Activated naive CD4-positive, alpha-beta T cell treated with anti-CD3 and anti-CD28 coated beads, Interleukin-2, amount 50 U/mL, for 72 hours (primary cell): ENCODE data around the gene GSTCD. TPM values are rescaled to one million over a fixed set of nuclear protein-coding genes. Genes with fewer than 3 reads are reported as not detected.
"Not testable (repeated sequence)": the region's sequence is repeated elsewhere in the genome, so short reads cannot be mapped to it uniquely, and the experiment has no call there.

Experiments
- ATAC-seq, 2 donors: fragments of 150-1000 bp; cut with Tn5 transposase; 2 replicates each; pipeline ENCODE4 v1.10.0; 2021; ENCODE audit warnings: mild to moderate bottlenecking in 2 of 2, moderate library complexity in 2 of 2
- DNase-seq, 2 donors: peaks; one replicate each; pipeline ENCODE4 v3.0.0; 2021 to 2022; ENCODE audit warnings: low spot score in 2 of 2
- H3K27ac Mint-ChIP-seq, 2 donors: one replicate each; pipeline ENCODE4 v1.8.0; 2022; ENCODE audit warnings: mild to moderate bottlenecking in 2 of 2, mixed read lengths in 2 of 2
- H3K36me3 Mint-ChIP-seq, 2 donors: one replicate each; pipeline ENCODE4 v1.8.0; 2022; ENCODE audit warnings: mixed read lengths in 2 of 2
- H3K9me3 Mint-ChIP-seq, 2 donors: one replicate each; pipeline ENCODE4 v1.8.0; 2022; ENCODE audit warnings: mixed read lengths in 2 of 2
- total RNA-seq, 2 donors: library from RNA; stranded (reverse); gene quantifications; one replicate each; pipeline ENCODE4 v1.2.3, GENCODE V29; 2022

Gene GSTCD
- total RNA-seq: 10 to 100 TPM in 1 of 2 donors, 1 to 10 TPM in 1; 7.4 to 15.7 TPM

DNA sequence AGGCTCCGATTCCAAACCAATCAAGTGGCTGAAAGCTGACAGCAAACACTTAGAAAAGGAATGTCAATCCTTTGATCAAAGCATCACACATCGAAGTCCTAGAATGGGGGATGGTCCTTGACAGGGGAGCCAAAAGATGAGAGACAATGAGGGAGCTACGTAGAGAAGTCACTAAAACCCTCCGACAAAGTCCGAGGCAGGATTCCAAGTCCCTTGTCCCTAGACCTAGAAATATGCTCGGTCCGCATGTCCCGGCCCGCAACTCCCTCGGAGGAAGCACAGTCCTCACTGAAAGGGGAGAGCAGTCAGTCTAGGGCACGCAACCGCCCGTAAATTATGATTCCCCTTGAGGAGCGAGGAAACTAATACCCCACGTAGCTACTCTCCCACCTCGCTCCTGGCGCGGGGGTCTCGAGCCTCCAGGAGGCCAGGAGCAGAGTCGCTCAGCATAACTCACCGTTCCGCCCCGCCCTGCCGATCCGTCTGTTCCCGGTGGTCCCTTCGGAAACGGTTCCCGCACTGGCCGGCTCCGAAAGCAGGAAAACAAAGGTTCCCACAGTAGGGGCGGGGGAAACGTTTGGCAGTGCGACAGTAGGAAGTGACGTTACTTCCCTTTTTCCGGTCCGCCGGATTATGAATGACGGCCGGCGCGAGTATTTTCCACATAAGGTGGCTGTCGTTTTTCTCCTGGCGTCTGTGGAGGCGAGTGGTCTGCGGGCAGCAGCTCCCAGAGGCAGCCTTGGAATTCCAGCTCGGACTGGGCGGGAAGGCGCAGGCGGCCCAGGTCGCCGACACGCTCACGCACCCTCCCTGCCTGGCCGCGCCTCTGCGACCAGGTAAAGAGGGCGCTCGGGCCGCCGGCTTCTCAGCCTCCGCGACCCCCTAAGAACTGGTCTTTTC lies at the start of gene GSTCD, which contains the start of gene INTS12:
Gene GSTCD (plus strand): TSS at position 604 of the 900 bp plus-strand sequence. CDS start 8,830 bp downstream, outside the sequence.
Gene INTS12 (minus strand): TSS at position 509 of the 900 bp plus-strand sequence. CDS start 8,684 bp downstream, outside the sequence.
- Mint-ChIP-seq H3K9me3 (no peaks in the 10 kb centered on the region), H3K36me3 (peaks cover 19 to 24% of the 10 kb centered on the region in 2 donors), H3K27ac (peak within 1 kb of the TSS; percentile 96 to 98)
- DNase-seq (peak; percentile 81 to 86), ATAC-seq (peak; percentile 93 to 95)

DNA sequence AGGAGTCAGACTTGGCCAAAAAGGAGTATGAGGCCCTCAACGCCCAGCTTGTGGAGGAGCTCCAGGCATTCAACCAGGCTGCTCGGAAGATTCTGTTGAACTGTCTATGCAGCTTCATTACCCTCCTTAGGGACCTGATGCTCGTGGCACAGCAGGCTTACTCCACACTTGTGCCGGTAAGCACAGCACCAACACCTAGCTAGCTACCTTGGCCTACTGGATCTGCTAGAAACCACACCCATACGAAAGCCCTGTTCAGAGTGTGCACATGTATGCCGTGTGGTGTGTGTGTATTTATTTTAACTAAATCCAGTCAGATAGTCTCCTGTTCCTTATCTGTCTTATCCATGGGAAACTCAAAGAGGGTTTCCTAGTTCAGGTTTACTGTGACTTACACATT lies 49.4 kb upstream of the GSTCD start:
- no peak for DNase-seq
- ATAC-seq: no peak
- Mint-ChIP-seq H3K9me3 (no peaks in the 10 kb centered on the region), H3K27ac (no peak overlapping the region), H3K36me3 (no peaks in the 10 kb centered on the region)

- H3K9me3 Mint-ChIP-seq: no peaks in the 10 kb centered on the region
- no peak for DNase-seq
- H3K27ac Mint-ChIP-seq: no peak overlapping the region
- H3K36me3 Mint-ChIP-seq: no peaks in the 10 kb centered on the region
- no peak for ATAC-seq
Observed at GRCh38 chr4:105661028-105661427, 47.6 kb upstream of the GSTCD start.

- DNase-seq (no peak), ATAC-seq (no peak)
- Mint-ChIP-seq H3K36me3 (no peaks in the 10 kb centered on the region), H3K27ac (no peak overlapping the region), H3K9me3 (no peaks in the 10 kb centered on the region)
Observed at GRCh38 chr4:105662935-105663675, 45.5 kb upstream of the GSTCD start.

DNA sequence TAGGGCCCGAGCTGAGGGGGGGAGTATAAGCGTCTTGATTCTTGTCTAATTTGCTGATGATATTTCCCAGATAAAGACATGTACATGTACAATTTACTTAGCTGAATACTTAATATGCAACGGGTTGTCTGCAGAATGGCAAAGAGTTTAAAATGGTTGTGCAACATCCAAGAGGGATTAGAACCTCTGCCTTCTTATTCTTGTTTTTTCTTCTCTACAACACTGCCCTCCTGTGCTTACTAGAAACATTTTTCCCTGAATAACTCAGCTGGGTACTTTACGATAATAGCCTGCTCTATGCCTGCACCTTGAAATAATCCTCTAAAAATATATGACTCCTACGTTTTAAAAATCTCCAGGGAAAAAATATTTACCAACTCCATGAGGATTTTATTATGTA lies 41.9 kb upstream of the GSTCD start:
- ATAC-seq: no peak
- H3K36me3 Mint-ChIP-seq: no peaks in the 10 kb centered on the region

DNA sequence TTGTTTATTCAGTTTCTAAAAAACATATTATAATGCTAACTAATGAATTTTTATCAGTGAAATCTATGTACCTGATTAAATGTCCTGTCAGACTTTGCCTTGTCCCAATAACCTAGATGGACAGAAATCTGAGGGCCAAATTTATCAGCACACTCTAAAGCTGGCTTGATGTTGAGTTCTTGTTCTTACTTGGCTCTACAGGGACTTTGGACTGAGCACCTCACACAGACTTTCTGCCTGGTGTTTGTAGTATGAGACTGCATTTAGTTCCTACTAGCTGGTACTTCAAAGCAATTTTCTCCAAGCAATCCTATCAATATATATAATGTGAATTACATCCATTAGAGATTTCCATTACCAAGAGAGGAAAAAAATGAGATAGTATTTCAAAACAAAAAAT lies 37.9 kb upstream of the GSTCD start:
- no peak for ATAC-seq
- H3K36me3 Mint-ChIP-seq: no peaks in the 10 kb centered on the region
- no peak for DNase-seq
- H3K9me3 Mint-ChIP-seq: no peaks in the 10 kb centered on the region
- H3K27ac Mint-ChIP-seq: no peak overlapping the region

More for the DNA sequence above, 41.9 kb upstream of the GSTCD start:
- Mint-ChIP-seq H3K9me3 (no peaks in the 10 kb centered on the region), H3K27ac (no peak overlapping the region)
- DNase-seq: no peak

DNA sequence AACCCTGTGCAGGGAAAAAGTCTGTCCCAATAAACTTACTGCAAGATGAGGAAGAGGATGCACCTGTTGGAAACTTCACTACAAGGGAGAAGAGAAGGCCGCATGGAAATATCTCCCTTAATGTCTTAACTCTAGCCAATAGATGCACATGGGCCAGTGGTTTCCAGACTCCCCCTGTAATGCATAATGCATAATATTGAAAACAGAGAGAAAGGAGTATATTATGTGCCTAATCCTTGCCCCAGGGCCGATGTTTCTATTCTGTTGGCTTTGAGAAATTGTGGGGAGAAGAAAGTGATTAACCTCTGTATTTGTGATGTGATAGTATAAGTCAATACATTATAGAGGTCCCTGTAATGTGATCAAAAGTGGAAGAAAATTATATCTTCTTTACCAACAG lies 37.3 kb upstream of the GSTCD start:
- ATAC-seq: no peak
- H3K9me3 Mint-ChIP-seq: no peaks in the 10 kb centered on the region
- H3K36me3 Mint-ChIP-seq: no peaks in the 10 kb centered on the region
- no peak overlapping the region for H3K27ac Mint-ChIP-seq
- no peak for DNase-seq

DNA sequence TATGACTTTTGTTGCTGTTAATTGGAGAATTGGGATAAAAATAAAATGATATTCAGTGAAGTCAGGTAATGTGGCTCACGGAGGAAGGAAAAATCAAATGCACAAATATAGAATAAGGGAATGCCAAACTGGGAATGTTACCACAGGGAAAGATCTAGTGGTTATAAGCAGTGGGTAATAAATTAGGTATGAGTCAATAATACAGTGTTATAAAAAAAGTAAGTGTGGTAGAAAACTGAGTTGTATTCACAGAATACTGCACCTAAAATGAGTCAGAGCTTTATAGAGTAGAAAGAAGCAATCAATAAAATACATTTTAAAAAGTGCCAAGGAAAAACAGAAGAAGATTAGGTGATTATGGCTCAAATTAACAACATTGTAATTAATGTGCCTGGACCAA lies 34.6 kb upstream of the GSTCD start:
- ATAC-seq (no peak), DNase-seq (no peak)
- Mint-ChIP-seq H3K36me3 (no peaks in the 10 kb centered on the region), H3K9me3 (no peaks in the 10 kb centered on the region), H3K27ac (no peak overlapping the region)

DNA sequence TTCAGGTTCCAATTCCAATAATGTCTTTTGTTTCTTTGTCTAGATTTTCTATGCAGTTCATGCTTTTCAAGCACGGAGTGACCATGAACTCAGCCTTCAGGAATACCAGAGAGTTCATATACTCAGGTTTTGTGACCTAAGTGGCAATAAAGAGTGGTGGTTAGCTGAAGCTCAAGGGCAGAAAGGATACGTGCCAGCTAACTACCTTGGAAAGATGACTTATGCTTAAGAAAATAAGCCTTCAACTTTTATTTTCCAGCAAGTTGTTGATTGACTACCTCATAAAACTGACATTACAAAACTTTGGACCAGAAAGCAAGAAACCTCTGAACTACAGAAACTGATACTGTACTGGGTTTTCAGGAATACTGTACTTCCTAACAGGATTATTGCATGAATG lies 30.9 kb upstream of the GSTCD start:
- no peak for DNase-seq
- no peaks in the 10 kb centered on the region for H3K36me3 Mint-ChIP-seq
- no peak for ATAC-seq
- H3K27ac Mint-ChIP-seq: no peak overlapping the region
- H3K9me3 Mint-ChIP-seq: no peaks in the 10 kb centered on the region

DNA sequence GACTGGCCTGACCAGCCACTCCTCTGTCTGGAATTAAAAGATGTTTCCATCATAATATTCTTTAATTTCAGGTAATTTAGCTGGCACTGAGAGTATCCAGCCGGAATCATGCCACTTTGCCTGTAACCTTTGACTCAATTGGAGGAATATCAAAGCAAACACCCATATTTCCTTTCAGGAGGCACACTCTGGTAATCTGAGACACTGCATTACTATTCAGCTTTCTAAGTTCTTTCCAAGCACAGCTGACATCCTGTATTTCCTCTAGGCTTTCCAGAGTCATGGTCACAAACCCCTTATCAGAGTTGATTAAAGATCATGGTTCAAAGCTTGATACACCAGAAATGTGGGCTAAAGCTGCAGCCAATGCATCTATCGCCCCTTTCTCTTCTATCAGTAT lies 29.4 kb upstream of the GSTCD start:
- DNase-seq (no peak), ATAC-seq (no peak)
- Mint-ChIP-seq H3K36me3 (no peaks in the 10 kb centered on the region), H3K9me3 (no peaks in the 10 kb centered on the region), H3K27ac (no peak overlapping the region)

DNA sequence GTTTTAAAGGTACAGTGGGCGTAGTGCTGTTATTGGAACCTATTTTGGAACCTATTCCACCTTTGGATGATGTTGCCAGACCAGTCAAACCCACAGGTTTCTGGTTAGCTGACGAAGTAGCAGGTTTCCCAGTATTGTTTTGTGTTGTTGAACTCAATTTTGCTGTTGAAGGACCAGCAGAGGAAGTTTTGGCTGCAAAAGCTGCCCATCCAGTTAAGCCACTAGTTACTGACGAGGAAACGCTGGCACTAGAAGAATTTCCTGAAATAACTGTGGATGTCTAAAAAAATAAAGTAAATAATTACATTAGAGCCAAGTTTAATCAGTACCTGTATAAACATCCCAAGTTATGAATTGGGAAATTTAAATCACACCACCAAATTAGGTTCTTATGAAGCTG lies 25.5 kb upstream of the GSTCD start:
- Mint-ChIP-seq H3K27ac (no peak overlapping the region), H3K36me3 (no peaks in the 10 kb centered on the region), H3K9me3 (no peaks in the 10 kb centered on the region)
- DNase-seq (no peak), ATAC-seq (no peak)

- no peak overlapping the region for H3K27ac Mint-ChIP-seq
- ATAC-seq (no peak), DNase-seq (no peak)
- H3K9me3 Mint-ChIP-seq: no peaks in the 10 kb centered on the region
- no peaks in the 10 kb centered on the region for H3K36me3 Mint-ChIP-seq
Observed at GRCh38 chr4:105686571-105686970, 22.0 kb upstream of the GSTCD start.

- not testable (repeated sequence) for DNase-seq, ATAC-seq, H3K9me3 Mint-ChIP-seq, H3K36me3 Mint-ChIP-seq, H3K27ac Mint-ChIP-seq
Observed at GRCh38 chr4:105694812-105695211, 13.8 kb upstream of the GSTCD start.

GRCh38 chr4:105695832-105696231 lies 12.8 kb upstream of the GSTCD start:
- not testable (repeated sequence) for ATAC-seq, H3K36me3 Mint-ChIP-seq, H3K27ac Mint-ChIP-seq, H3K9me3 Mint-ChIP-seq, DNase-seq

- ATAC-seq: no peak
- peaks cover 0 to 8% of the 10 kb centered on the region in 2 donors for H3K36me3 Mint-ChIP-seq
Observed at GRCh38 chr4:105698607-105699006, 10.0 kb upstream of the GSTCD start.

GRCh38 chr4:105707782-105708180 lies 803 bp upstream of the GSTCD start:
- Mint-ChIP-seq H3K36me3 (peaks cover 19 to 24% of the 10 kb centered on the region in 2 donors), H3K9me3 (no peaks in the 10 kb centered on the region), H3K27ac (peak overlapping the region; percentile 96 to 98)
- no peak for ATAC-seq
- DNase-seq: no peak

More at GRCh38 chr4:105698607-105699006, 10.0 kb upstream of the GSTCD start:
- Mint-ChIP-seq H3K27ac (no peak overlapping the region), H3K9me3 (no peaks in the 10 kb centered on the region)
- no peak for DNase-seq

- Mint-ChIP-seq H3K27ac (peak overlapping the region; percentile 78 to 96), H3K9me3 (no peaks in the 10 kb centered on the region), H3K36me3 (peaks cover 19 to 24% of the 10 kb centered on the region in 2 donors)
- peak; percentile 11 to 55 for DNase-seq
- peak; percentile 39 to 54 for ATAC-seq
Observed at GRCh38 chr4:105709081-105709450, 482 bp downstream of the GSTCD start.
